Glomerular endothelial cell (primary cell): ENCODE results near the gene GRIK4. TPM values are rescaled to one million over a fixed set of nuclear protein-coding genes. Genes with fewer than 3 reads are reported as not detected.
"Not testable (repeated sequence)": the region's sequence is repeated elsewhere in the genome, so short reads cannot be mapped to it uniquely, and the experiment has no call there.

Experiments
- DNase-seq: peaks from one replicate; pipeline ENCODE4 v3.0.0-alpha.2; 2011; ENCODE audit warnings: low read depth, low spot score; ENCODE audit errors: extremely low read depth
- total RNA-seq: library from RNA; depleted of rRNA; stranded (reverse); fragments of >200 nt; gene quantifications from 2 replicates; pipeline ENCODE4 v1.2.3, GENCODE V29; 2015

Gene GRIK4
- total RNA-seq, 1 donor from 2014 or later, result 0.06 TPM

DNA sequence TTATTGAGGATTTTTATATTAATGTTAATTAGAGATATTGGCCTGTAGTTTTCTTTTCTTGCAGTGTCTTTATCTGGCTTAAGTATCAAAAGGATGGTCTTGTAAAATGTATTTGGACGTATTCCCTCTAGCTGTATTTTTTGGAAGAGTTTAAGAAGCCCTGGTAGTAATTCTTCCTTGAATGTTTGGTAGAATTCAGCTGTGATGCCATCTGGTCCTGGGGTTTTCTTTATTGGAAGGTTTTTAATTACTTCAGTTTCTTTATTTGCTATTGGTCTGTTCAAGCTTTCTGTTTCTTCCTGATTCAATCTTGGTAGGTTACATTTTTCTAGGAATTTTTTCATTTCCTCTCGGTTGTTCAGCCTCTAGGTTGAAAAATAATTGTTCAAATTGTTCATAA, 257.4 kb downstream of the GRIK4 start:
- no peak for DNase-seq

DNA sequence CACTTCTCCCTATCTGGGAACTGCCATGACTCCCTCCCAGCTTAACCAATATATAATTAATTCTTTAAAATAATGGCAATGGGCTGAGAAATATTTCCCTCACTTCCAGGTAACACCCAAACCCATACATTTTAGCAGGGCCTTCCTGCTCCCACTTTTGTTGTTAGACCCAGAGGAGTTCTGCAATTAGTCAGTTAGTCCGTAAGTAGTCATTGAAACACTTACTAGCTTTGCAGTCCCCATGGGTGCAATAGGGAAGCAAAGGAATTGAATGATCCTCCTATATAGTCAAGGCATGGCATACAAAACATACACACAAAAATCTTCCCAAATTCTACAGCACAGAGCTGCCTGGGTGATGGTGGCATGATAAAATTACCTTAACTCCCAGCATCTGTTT, 258.4 kb downstream of the GRIK4 start:
- no peak for DNase-seq

DNA sequence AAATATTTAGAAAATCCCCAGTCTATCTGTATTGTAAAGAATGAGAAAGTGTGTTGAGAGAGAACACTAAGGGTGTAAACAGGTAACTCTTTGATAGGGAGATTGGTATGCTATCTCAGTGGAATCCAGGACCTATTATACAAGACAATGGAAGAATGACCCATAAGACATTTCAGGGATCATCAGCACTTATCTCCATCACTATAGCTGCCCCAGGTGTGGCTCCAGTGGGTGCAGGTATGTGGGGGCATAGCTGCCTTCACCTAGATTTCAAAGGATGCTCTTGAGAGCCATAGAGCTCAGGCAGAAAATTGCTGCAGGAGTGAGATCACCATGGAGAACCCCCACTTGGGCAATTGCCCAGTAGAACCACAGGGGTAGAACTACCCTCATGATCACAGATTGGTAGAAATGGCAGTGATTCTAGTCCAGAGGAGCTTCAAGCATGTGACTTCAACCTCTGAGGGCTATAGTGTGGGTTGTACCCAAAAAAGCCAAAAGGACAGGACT, 260.1 kb downstream of the GRIK4 start:
- DNase-seq, result no peak

DNA sequence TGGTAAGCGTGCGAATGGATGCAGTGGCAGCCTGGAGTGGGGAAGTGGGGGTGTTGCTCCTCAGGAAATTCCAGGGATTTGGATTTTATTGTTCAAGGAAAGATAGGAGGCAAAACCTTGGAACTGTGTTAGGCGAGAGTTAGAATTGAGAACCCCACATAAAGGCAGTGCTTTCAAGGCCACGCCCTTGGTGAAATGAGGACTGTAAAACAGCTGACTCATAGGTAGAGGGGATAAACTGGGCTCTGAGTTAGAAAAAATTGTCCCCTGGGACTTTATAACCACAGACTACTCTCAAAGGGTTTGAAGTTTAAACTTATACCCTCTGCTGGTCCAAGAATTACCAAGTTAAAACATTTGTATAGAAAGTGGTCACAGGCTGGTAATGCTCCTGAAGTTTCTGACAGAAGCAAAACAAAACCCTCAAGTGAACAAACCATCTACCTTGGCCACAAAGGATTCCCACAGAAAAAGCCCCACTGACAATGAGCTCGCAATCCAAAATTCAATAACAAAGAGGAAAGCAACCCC, 262.0 kb downstream of the GRIK4 start:
- no peak for DNase-seq

DNA sequence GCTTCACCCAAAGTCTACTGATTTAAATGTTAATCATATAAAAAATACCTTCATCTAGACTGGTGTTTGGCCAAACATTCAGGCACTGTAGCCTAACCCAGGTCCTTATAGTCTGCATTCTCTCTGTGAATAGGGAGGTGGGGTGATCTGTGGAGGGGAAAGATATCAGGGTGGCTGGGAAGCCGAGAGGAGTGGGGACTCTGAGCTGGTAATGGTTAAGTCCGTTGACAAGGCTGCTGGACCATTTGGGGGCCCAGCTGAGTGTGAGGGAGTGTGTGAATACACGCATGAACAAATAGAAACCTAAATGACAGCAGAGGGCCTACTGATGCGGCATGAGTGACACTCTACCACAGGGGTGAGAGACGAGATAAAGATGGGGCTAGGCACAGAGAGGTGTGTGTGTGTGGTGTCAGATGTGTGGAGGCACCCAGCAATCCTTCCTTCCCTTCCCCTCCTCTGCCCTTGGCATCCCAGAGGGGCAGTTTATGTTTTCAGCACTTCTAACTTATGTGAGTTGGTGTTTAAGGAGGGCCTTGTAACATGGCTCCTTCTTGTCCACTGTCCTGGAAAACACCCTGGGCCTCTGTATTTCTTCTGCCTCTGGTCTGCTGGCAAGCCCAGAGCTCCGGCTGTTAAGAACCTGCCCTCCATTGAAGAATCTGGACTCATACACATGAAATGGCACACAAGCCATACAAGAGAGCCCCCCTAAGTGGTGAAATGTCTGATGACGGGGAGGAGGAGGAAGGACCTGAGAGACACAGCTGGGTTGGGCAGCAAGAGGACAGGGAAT, 263.2 kb downstream of the GRIK4 start:
- no peak for DNase-seq

DNA sequence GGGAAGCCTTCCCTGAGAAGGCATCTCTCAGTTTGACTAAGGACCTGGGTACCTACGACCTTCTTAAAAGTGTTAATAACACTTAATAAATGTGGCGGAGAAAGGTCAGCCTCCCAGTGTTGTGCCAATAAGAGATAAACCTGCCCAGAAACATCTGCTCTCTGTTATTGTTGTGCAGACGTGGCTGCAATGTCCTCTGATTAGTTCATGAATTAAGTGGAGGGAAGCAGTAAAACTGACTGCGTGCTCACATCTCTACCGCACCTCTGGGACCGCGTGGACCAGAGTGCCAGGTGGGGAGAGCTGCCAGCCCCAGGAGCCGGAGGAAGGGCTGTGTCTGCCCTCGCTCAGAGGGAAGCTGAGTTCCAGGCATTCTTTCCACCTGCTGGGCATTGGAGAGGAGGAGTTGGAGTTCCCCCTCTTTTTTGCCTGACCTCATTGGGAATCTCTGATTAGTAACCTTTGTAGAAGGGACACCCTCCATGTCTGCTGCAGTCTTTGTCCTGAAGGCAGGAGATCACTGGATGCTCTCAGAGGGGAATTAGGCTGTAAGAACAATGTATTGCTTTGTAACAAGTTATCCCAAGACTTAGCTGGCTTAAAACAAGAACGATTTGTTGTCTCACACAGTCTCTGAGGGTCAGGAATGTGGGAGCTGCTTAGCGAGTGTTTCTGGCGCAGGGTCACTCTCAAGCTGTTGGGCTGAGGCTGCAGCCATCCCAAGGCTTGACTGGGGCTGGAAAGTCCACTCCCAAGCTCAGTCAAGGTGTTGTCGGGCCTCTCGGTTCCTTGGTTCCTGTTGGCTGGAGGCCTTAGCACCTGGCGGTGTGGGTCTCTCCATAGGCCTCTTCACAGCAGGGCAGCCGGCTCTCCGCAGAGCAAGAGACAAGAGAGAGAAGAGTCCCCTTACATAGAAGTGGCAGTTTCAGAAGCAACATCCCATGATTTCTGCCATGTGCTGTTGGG, 264.7 kb downstream of the GRIK4 start:
- no peak for DNase-seq

DNA sequence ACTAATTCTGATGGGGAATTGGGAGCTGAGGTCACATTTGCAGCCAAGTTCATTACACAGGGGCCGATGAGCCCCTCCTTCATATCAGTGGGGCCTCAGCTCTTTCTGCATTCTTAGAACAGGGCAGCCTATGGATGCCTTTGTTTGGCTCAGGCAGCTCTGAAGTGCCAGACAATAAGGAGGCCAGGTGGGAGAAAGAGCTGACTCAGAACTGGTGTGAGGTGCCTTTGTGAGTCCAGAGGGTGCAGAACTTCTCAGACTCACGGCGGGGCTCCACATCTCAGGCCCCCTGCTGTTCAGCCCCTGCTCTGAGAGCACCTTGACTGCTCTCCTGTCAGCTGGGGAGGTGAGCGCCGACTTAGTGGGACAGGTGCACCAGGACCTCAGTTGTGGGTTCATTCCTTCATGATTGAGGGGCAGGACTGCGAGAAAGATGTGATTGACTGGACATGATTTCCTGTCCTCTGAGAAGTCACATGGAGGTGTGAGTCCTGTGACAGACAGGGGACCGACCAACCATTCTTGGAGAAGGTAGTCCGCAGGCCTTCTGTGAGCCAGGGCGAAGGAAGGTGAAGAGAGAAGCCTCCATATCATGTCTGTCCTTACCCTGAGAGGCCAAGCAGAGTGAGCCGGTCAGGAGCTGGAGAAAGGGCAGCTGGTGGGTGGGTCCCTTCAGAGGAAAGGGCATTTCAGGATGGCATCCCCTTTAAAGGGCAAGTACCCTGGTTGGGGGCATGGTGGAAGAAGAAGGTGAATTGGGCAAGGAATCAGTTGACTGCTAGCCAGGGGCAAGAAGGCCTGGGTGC, 267.3 kb downstream of the GRIK4 start:
- no peak for DNase-seq

DNA sequence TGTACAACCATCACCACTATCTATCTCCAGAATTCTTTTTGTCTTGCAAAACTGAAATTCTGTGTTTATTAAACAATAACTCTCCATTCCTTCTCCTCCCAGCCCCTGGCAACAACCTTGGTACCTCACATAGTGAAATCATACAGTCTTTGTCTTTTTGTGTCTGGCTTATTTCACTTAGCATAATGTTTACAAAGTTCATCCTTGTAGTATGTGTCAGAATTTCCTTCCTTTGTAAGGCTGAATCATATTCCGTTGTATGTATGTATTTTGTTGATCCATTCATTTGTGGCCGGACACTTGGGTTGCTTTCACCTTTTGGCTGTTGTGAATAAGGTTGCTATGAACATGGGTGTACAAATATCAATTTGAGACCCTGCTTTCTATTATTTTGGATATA, 268.7 kb downstream of the GRIK4 start:
- DNase-seq, result peak; percentile 61

DNA sequence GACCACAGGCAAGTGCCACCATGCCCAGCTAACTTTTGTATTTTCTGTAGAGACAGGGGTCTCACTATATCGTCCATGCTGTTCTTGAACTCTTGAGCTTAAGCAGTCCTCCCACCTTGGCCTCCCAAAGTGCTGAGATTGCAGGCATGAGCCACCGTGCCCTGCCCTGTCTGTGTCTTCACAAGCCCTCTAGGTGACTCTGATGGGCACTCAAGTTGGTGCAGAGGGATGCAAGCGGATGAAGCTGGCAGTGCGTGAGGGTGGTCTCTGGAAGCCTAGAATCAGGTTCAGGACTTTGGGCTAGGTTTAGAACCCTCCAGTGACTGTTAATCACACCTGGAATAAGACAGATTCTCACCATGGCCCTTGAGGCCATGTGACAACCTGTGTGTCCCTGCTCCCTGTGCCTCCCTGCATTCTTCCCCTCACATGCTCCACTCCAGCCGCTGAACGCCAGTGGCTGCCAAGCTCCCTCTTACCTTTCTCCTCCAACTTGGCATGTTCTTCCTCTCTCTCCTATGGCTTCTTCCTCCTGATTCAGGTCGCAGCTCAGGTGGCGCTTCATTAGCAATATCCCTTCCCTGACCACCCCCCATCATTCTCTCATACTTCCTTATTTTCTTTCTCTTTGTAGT, 270.1 kb downstream of the GRIK4 start:
- DNase-seq, result no peak

DNA sequence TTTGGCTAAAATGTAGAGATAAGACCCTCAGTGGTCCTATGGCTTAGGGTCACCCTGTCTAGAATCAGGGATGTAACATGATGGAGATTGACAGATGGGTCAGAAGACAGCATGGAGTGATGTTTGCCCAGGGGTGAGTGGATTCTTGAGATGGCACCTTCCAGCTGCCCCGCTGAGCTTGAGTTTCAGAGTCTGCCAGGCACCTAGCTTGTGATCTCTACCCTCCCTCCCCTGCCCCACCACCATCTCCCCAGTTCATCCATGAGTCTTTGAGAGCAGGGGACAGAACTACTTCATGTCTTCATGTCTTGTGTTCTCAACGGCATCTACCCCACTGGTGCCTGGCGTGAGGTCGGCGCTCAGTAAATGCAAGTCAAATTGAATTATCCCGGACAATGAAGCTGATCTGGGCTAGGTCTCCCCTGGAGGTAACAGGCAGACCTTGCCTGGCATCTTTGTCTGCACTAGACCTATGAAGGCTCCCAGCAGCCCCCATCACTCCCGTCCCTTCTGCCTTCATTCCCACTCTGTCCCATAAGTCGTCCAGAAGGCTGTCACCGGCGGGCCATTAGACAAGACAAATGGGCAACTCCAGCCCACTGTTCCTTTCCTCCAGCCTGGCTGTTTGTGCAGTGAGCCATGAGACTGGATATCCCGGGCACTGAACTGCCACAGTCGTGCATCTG, 273.2 kb downstream of the GRIK4 start:
- no peak for DNase-seq

DNA sequence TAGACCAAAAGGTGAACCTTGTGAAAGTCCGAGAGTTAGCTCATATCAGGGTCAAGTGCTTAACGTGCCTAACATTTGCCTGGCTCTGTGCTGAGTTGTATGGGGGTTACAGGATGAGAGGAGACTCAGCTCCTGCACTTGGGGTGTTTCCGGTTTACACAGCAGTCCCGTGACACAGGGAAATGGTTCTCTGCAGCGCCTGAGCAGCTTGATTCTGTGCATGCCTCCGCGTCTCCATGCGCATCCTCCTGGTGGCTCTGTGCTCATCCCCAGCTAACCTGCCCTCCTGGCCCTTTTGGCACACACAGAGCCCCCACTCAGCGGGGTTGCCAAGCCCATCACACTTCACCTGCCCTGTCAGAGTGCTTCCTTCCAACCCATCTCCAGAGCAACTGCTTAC, 274.0 kb downstream of the GRIK4 start:
- no peak for DNase-seq

DNA sequence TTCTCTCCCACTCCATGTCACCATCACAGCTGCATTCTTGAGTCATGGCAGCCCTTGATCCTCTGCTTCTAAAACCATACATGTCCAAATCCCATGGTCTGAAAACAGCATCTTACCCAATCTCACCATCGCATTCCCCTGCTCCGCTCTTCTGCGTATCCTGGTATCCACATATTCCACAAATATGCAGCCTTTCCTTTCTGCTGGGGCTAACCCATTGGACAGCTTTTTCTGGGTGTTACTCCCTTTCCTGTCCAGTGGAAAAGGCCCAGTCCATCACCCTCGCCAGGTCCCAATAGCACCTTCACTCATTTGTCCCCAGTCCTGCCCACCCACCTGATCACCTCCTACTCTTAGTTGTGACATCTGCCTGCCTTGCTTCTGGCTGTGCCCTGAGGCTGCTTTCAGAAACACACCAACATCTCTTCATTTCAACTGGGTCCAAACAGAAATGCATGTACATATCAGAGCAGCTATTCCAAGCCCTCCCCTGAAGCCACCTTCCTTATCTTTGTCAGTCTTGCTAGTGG, 274.7 kb downstream of the GRIK4 start:
- no peak for DNase-seq

DNA sequence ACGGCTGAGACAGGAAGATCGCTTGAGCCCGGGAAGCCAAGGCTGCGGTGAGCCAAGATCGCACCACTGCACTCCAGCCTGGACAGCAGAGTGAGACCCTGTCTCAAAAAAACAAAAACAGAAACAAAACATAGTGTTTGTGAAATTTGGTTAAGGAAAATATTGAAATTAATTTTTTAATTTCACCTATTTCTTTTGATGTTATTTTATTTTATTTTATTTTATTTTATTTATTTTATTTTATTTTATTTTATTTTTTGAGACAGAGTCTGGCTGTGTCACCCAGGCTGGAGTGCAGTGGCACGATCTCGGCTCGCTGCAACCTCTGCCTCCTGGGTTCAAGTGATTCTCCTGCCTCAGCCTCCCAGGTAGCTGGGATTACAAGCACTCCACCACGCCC, 275.7 kb downstream of the GRIK4 start:
- DNase-seq, result not testable (repeated sequence)

DNA sequence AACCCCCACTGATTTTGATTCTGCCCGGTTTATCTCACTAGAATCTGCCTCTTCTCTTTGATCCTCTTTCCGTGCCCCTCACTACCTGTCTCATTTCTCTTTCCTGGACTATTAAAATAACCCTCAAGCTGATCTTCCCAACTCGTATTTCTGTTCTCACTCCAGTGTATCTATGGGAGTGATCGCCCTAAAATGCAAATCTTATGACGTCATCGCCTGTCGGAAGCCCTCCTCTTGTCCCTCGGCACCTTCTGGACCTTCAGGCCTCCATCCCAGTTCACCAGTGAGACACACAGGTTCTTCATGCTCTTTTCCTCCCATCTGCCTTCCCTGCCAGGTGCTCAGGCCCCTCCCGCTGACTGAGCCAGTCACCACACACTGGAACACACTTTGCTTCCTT, 277.8 kb downstream of the GRIK4 start:
- no peak for DNase-seq

DNA sequence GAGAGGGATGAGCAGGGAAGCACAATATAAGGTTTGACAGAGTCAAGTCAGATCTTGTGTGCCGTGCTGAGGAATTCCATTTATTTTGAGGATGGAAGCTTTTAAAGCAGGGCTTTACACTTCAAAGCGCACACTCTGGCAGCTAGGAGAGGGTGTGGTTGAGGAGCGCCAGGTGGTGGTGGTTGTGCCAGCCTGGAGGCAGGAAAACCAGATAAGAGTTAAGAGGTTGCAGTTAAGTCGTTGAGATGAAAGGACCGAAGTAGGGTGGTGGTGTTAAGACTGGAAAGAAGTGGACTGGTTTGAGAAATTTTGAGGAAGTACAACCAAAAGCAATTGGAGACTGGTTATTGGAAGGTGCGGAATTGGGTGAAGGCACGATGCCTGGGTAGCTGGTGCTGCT, 280.8 kb downstream of the GRIK4 start:
- no peak for DNase-seq

DNA sequence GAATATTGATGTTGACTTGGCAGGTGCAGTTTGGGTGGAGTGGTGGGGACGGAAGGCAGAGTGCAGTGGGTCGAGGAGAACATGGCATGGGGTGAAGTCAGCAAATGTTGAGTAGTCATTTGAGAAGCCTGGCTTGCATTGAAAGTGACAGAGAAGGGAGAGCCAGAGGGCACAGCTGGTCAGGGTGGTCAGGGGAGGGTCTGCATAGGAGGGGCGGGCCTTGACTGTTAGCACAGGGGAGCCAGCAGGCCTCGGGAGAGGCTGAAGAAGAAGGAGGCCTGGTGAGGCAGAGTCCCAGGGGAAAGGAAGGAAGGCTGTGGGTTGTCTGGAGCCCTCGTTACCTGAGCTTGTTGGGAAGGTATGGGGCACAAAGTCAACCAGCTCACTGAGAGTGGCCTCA, 281.6 kb downstream of the GRIK4 start:
- no peak for DNase-seq

DNA sequence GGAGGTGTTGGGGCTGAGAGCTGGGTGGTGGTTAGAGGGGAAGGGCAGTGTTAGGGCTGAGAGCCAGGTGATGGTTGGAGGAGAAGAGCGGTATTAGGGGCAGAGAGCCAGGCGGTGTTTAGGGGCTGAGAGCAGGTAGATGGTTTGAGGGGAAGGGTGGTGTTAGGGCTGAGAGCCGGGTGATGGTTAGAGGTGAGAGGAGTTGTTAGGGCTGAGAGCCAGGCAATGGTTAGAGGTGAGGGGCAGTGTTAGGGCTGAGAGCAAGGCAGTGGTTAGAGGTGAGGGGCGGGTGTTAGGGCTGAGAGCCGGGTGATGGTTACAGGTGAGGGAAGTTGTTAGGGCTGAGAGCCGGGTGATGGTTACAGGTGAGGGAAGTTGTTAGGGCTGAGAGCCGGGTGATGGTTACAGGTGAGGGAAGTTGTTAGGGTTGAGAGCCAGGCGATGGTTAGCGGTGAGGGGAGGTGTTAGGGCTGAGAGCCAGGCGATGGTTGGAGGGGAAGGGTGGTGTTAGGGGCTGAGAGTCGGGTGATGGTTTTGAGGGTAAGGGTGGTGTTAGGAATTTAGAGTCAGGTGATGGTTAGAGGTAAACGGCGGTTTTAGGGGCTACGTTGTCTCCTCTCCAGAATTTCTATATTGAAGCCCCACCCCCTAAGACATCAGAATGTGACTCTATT, 282.4 kb downstream of the GRIK4 start:
- no peak for DNase-seq

DNA sequence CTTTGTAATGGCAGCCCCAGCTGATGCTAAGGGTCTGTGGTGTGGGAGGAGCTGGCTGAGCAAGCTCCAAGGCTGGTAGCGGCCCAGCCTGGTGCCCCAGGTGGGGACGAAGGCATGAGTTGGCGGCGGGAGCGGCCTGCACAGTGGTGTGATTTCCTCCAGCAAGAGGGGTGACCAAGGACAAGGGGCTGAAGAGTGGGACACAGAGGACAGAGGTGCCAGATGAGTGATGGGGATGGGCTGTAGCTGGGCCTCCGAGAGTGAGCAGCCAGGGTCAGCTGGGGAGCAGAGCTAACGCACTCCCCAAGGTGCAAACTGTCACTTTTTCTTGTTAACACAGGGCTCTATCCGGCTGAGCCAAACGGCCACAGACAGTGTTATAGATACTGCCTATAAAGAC, 283.2 kb downstream of the GRIK4 start:
- no peak for DNase-seq

DNA sequence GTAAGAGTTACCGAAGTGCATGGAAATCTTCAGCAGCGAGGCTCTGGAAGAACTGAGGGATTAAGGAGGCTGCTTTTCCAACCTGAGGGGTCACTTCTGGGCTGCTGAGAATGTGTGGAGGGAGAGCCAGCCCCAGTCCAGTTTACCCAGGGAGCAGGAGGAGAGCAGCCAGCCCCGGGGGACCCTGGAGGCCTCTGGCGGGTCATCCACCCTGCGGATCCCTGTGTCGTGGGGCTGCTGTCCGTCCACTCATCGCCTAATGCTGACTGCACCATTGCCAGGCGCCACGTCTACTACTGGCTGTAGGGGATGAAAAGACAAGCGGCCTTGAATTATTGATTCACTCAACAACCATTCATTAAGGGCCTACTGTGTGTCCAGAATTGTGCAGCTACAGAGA, 283.6 kb downstream of the GRIK4 start:
- DNase-seq, result no peak
